Measurements from ENCODE around the gene TM4SF5.

GRCh38 chr17:4766723-4767122 lies 5.0 kb upstream of the TM4SF5 start:
- TF ChIP-seq POLR2AphosphoS5 (IDR thresholded peaks at IDR 0.05; ENCODE audit: low read depth, low read length) (no peak), POLR2A (IDR thresholded peaks at IDR 0.05; ENCODE audit: low read depth, low read length) (no peak)

Data from GM12892 (cell line).